IMR-90 (cell line): ENCODE data around the gene UGGT2. TPM values are rescaled to one million over a fixed set of nuclear protein-coding genes. Genes with fewer than 3 reads are reported as not detected.
A peak's percentile ranks its signal among the peaks of the same experiment; 100 is the strongest.

ENCODE experiments used
- ATAC-seq: fragments of 200-7000 bp; cut with Tn5 transposase; 2 replicates; pipeline ENCODE4 v1.9.1; 2020; ENCODE audit warnings: low read depth, mild to moderate bottlenecking, moderate library complexity
- BruUV-seq: library from RNA; stranded (reverse); fragments of 400-500 nt; replicated peaks from 2 replicates; lab custom pipeline; 2021; lab: Mats Ljungman, UMichigan
- CTCF ChIA-PET: fragments of 300-600 bp; formaldehyde crosslinking; extraction: SDS; loops from one replicate; lab custom pipeline; 2021; ENCODE audit warnings: antibody characterized with exemption; lab: Yijun Ruan, JAX
- POLR2A ChIA-PET: fragments of 300-600 bp; sonication (Branson Sonifier 250); formaldehyde crosslinking; loops from one replicate; lab custom pipeline; 2022; ENCODE audit warnings: antibody characterized with exemption; ENCODE audit not compliant: unreplicated experiment; lab: Charles Lee
- DNase-seq: peaks from one replicate; pipeline ENCODE4 v3.0.0; 2013
- H2AFZ ChIP-seq: replicated peaks from 2 replicates; pipeline ENCODE3; 2013; ENCODE audit warnings: low read length, mild to moderate bottlenecking; ENCODE audit not compliant: poor library complexity
- H2AK5ac ChIP-seq: 2 replicates; pipeline ENCODE4 v1.6.1; 2013; ENCODE audit warnings: low read depth, low read length, inconsistent platforms
- H2AK9ac ChIP-seq: replicated peaks from 2 replicates; pipeline ENCODE3; 2013; ENCODE audit warnings: mild to moderate bottlenecking, low read depth, low read length, moderate library complexity; ENCODE audit not compliant: poor library complexity
- H2BK120ac ChIP-seq: 2 replicates; pipeline ENCODE4 v1.6.1; 2013; ENCODE audit warnings: low read depth, low read length, inconsistent platforms
- H2BK15ac ChIP-seq: 3 replicates; pipeline ENCODE4 v1.6.1; 2013; ENCODE audit warnings: low read depth, low read length, inconsistent platforms
- H2BK20ac ChIP-seq: 2 replicates; pipeline ENCODE4 v1.6.1; 2013; ENCODE audit warnings: low read depth, mild to moderate bottlenecking, inconsistent platforms, low read length, moderate library complexity
- H2BK5ac ChIP-seq: 2 replicates; pipeline ENCODE4 v1.6.1; 2013; ENCODE audit warnings: mild to moderate bottlenecking, low read depth, low read length, inconsistent platforms; ENCODE audit not compliant: poor library complexity, severe bottlenecking
- H3K14ac ChIP-seq: replicated peaks from 2 replicates; pipeline ENCODE4 v1.6.1; 2013; ENCODE audit warnings: low read depth, low read length, inconsistent platforms
- H3K18ac ChIP-seq: 2 replicates; pipeline ENCODE4 v1.6.1; 2013; ENCODE audit warnings: low read depth, low read length, control low read depth
- H3K23ac ChIP-seq: 2 replicates; pipeline ENCODE4 v1.6.1; 2013; ENCODE audit warnings: low read depth, low read length, inconsistent platforms
- H3K27ac ChIP-seq: 2 replicates; pipeline ENCODE4 v1.5.1; 2013; ENCODE audit warnings: mild to moderate bottlenecking, control low read depth, low read length; ENCODE audit not compliant: insufficient read depth
- H3K27me3 ChIP-seq: 2 replicates; pipeline ENCODE4 v1.6.1; 2013; ENCODE audit warnings: low read length; ENCODE audit not compliant: control insufficient read depth, insufficient read depth
- H3K36me3 ChIP-seq: 2 replicates; pipeline ENCODE4 v1.6.1; 2013; ENCODE audit warnings: low read length, mixed read lengths; ENCODE audit not compliant: control insufficient read depth, insufficient read depth
- H3K4ac ChIP-seq: 2 replicates; pipeline ENCODE4 v1.6.1; 2013; ENCODE audit warnings: low read depth, low read length, inconsistent platforms
- H3K4me1 ChIP-seq: 2 replicates; pipeline ENCODE4 v1.6.1; 2013; ENCODE audit warnings: low read length, mixed read lengths; ENCODE audit not compliant: control insufficient read depth, insufficient read depth
- H3K4me2 ChIP-seq: 2 replicates; pipeline ENCODE4 v1.6.1; 2013; ENCODE audit warnings: low read depth, mild to moderate bottlenecking, control low read depth, low read length, moderate library complexity
- H3K4me3 ChIP-seq: 2 replicates; pipeline ENCODE4 v1.5.1; 2013; ENCODE audit warnings: low read depth, mild to moderate bottlenecking, control low read depth, low read length, moderate library complexity; ENCODE audit not compliant: insufficient read depth
- H3K56ac ChIP-seq: 2 replicates; pipeline ENCODE4 v1.6.1; 2013; ENCODE audit warnings: low read length, inconsistent platforms; ENCODE audit not compliant: insufficient read depth; ENCODE audit errors: extremely low read depth
- H3K79me1 ChIP-seq, 2 experiments: 2 replicates each; pipeline ENCODE4 v1.6.1; 2013; ENCODE audit warnings: low read length in 2 of 2, inconsistent platforms in 1 of 2, low read depth in 1 of 2
- H3K9ac ChIP-seq: 2 replicates; pipeline ENCODE4 v1.6.1; 2013; ENCODE audit warnings: low read depth, low read length, control low read depth
- H3K9me1 ChIP-seq: 2 replicates; pipeline ENCODE4 v1.6.1; 2013; ENCODE audit warnings: low read length, inconsistent platforms; ENCODE audit not compliant: insufficient read depth
- H3K9me3 ChIP-seq: 2 replicates; pipeline ENCODE4 v1.6.1; 2013; ENCODE audit warnings: low read length; ENCODE audit not compliant: control insufficient read depth, insufficient read depth
- H4K20me1 ChIP-seq: 2 replicates; pipeline ENCODE4 v1.6.1; 2013; ENCODE audit warnings: low read length, inconsistent platforms; ENCODE audit not compliant: insufficient read depth
- H4K5ac ChIP-seq: 2 replicates; pipeline ENCODE4 v1.6.1; 2013; ENCODE audit warnings: mild to moderate bottlenecking, low read depth, low read length, control low read depth
- H4K8ac ChIP-seq, 2 experiments: 2 replicates each; pipeline ENCODE4 v1.6.1; 2013; ENCODE audit warnings: low read depth in 2 of 2, low read length in 2 of 2, control low read depth in 1 of 2, inconsistent platforms in 1 of 2
- H4K91ac ChIP-seq: 2 replicates; pipeline ENCODE4 v1.6.1; 2013; ENCODE audit warnings: low read depth, low read length, inconsistent platforms; ENCODE audit not compliant: insufficient read depth
- CEBPB ChIP-seq: IDR thresholded peaks from 2 replicates; pipeline ENCODE4 v1.6.1; 2012; ENCODE audit warnings: low read depth, low read length, improper control_type of control experiment
- MAFK ChIP-seq: IDR thresholded peaks from 2 replicates; pipeline ENCODE4 v1.6.1; 2012; ENCODE audit warnings: low read depth, low read length, improper control_type of control experiment
- MAZ ChIP-seq: IDR thresholded peaks from 2 replicates; pipeline ENCODE4 v1.6.1; 2012; ENCODE audit warnings: low read depth, mild to moderate bottlenecking, low read length, improper control_type of control experiment, moderate library complexity, borderline replicate concordance
- MXI1 ChIP-seq: IDR thresholded peaks from 2 replicates; pipeline ENCODE4 v1.6.1; 2012; ENCODE audit warnings: low read depth, mild to moderate bottlenecking, low read length, moderate library complexity, borderline replicate concordance
- RFX5 ChIP-seq: IDR thresholded peaks from 2 replicates; pipeline ENCODE4 v1.8.0; 2012; ENCODE audit warnings: low read depth, mild to moderate bottlenecking, low read length, moderate library complexity
- whole genome bisulfite sequencing, 2 experiments: methylation state at CpG; one replicate each; pipeline versions ENCODE4 v1.1.5 to v1.1.7; 2013; ENCODE audit warnings: missing lambda C conversion rate in 2 of 2; ENCODE audit not compliant: insufficient read length in 1 of 2; ENCODE audit errors: extremely low coverage in 2 of 2; 5-methylcytosine and 5-hydroxymethylcytosine counted together
- dilution Hi-C: fragments of 300-500 bp; cut with HindIII; formaldehyde crosslinking; loops from one replicate; pipeline ENCODE4 v1.14.3; 2018; ENCODE audit warnings: low sequenced_read_pairs; ENCODE audit not compliant: unreplicated experiment
- in situ Hi-C: fragments of 300-500 bp; cut with MboI; formaldehyde crosslinking; loops from 3 replicates; pipeline ENCODE4 v1.14.3; 2019; ENCODE audit warnings: low sequenced_read_pairs, inconsistent platforms, mixed read lengths
- intact Hi-C: fragments of 100-400 bp; cut with micrococcal nuclease; formaldehyde crosslinking; loops from 2 replicates; pipeline ENCODE4 v1.10.0; 2022
- polyA plus RNA-seq, 3 experiments: library from polyadenylated mRNA; depleted of rRNA; stranded (reverse); fragments of >200 nt; gene quantifications; 2 replicates each; pipeline ENCODE4 v1.2.3, GENCODE V29; 2012; ENCODE audit warnings: low replicate concordance in 1 of 3
- total RNA-seq: library from RNA; depleted of rRNA; stranded (reverse); fragments of >200 nt; gene quantifications from 2 replicates; pipeline ENCODE4 v1.2.3, GENCODE V29; 2012
- TF ChIP-seq, protein P1 (sequence below): fragments of 150-350 bp; IDR thresholded peaks from 2 replicates; pipeline ENCODE4 v1.6.1; 2016; ENCODE audit warnings: low read depth, mild to moderate bottlenecking, low read length, moderate library complexity, borderline replicate concordance

Gene UGGT2
- total and polyA plus RNA-seq, 2 of the 4 experiments (the other 2 are of a cell fraction) = 21.4 to 40.1 TPM

DNA sequence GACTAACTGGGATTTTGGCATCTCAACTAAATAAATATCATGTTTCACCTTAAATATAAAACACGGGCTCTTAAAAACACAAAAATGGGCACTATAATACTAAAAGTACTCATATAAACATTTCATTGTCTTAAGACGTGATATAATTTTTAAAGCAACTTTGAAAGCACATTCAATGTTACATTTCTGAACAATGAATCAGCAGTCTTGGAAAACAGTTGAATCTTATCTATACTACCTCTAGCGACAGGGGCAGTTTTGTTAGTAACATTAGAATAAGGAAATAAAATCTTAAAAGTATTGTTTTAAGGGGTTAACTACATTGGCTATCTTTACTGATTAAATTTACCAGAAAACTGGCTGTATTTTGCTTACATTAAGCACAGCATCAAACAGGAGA, 156.9 kb downstream of the UGGT2 start:
- H3K14ac ChIP-seq = no peak overlapping the region
- intact Hi-C loops = no loop called here
- H3K9me3 ChIP-seq = no peaks in the 10 kb centered on the region
- H3K36me3 ChIP-seq = peaks cover 4% of the 10 kb centered on the region; the same call in 1 of the 2 replicates
- H2AK5ac ChIP-seq = no peak overlapping the region
- H2BK5ac ChIP-seq = no peak overlapping the region
- TF ChIP-seq, protein P1, sequence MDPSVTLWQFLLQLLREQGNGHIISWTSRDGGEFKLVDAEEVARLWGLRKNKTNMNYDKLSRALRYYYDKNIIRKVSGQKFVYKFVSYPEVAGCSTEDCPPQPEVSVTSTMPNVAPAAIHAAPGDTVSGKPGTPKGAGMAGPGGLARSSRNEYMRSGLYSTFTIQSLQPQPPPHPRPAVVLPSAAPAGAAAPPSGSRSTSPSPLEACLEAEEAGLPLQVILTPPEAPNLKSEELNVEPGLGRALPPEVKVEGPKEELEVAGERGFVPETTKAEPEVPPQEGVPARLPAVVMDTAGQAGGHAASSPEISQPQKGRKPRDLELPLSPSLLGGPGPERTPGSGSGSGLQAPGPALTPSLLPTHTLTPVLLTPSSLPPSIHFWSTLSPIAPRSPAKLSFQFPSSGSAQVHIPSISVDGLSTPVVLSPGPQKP = no peak
- TF ChIP-seq RFX5 (no peak), CEBPB (no peak), MAFK (no peak), MAZ (no peak), MXI1 (no peak)
- no peaks in the 10 kb centered on the region for H3K79me1 ChIP-seq
- dilution Hi-C loops = no loop called here
- no peak overlapping the region for H2AK9ac ChIP-seq
- no peaks in the 10 kb centered on the region for H3K9me1 ChIP-seq
- in situ Hi-C loops = no loop called here
- H4K8ac ChIP-seq = no peak overlapping the region
- no peak overlapping the region for H3K27ac ChIP-seq
- H3K27me3 ChIP-seq = no peaks in the 10 kb centered on the region
- ATAC-seq (peak; percentile 66), DNase-seq (peak; percentile 51)
- no peak overlapping the region for H2AFZ ChIP-seq
- no peak overlapping the region for H3K56ac ChIP-seq
- H3K4me1 ChIP-seq = no peaks in the 10 kb centered on the region
- H2BK15ac ChIP-seq = no peak overlapping the region
- H3K18ac ChIP-seq = no peak overlapping the region
- no peak overlapping the region for H2BK20ac ChIP-seq
- H3K4ac ChIP-seq = no peak overlapping the region
- no peak overlapping the region for H4K5ac ChIP-seq
- H3K23ac ChIP-seq = no peak overlapping the region
- no peak overlapping the region for H3K4me2 ChIP-seq
- no TSS peak for BruUV-seq
- no peak overlapping the region for H3K9ac ChIP-seq
- H2BK120ac ChIP-seq = no peak overlapping the region
- ChIA-PET CTCF (interaction anchor here (1.0 kb wide), 1 partner anchor 12 kb away, joined by 3 read pairs; no protein-coding TSS in a partner anchor), POLR2A (no interaction called here)
- no CpG with 5 or more reads among the region's 3 CpGs for WGBS, 2 experiments
- H4K91ac ChIP-seq = no peak overlapping the region
- no peak overlapping the region for H3K4me3 ChIP-seq
- no peaks in the 10 kb centered on the region for H4K20me1 ChIP-seq
